Liver (tissue), 9 donors: ENCODE results near the gene TUT4. TPM values are rescaled to one million over a fixed set of nuclear protein-coding genes. Genes with fewer than 3 reads are reported as not detected.

ENCODE experiments used
- DNase-seq: peaks from one replicate; pipeline ENCODE4 v3.0.0-alpha.2; 2017; ENCODE audit warnings: low spot score
- H3K27ac ChIP-seq, 2 donors: one replicate each; pipeline ENCODE4 v1.7.0; 2013; ENCODE audit warnings: inconsistent platforms in 2 of 2, low read length in 2 of 2, control low read depth in 1 of 2, low read depth in 1 of 2, mild to moderate bottlenecking in 1 of 2
- H3K27me3 ChIP-seq, 4 donors: one replicate each; pipeline versions ENCODE4 v1.6.1 to v1.7.0; 2013; ENCODE audit warnings: low read length in 3 of 4, inconsistent platforms in 1 of 4, mild to moderate bottlenecking in 1 of 4, moderate library complexity in 1 of 4; ENCODE audit not compliant: control insufficient read depth in 4 of 4, insufficient read depth in 4 of 4
- H3K36me3 ChIP-seq, 4 donors: one replicate each; pipeline versions ENCODE4 v1.6.1 to v1.7.0; 2013; ENCODE audit warnings: low read length in 3 of 4, mild to moderate bottlenecking in 3 of 4, low read depth in 1 of 4, moderate library complexity in 1 of 4; ENCODE audit not compliant: control insufficient read depth in 4 of 4, insufficient read depth in 3 of 4
- H3K4me1 ChIP-seq, 4 donors: one replicate each; pipeline versions ENCODE4 v1.6.1 to v1.7.0; 2013; ENCODE audit warnings: low read length in 3 of 4, mild to moderate bottlenecking in 3 of 4, moderate library complexity in 1 of 4; ENCODE audit not compliant: control insufficient read depth in 4 of 4, insufficient read depth in 4 of 4
- H3K4me3 ChIP-seq, 3 donors: one replicate each; pipeline versions ENCODE4 v1.6.1 to v1.7.0; 2013; ENCODE audit warnings: low read length in 3 of 3, control low read depth in 1 of 3, low read depth in 1 of 3, mild to moderate bottlenecking in 1 of 3
- H3K9ac ChIP-seq, 2 donors: one replicate each; pipeline ENCODE4 v1.7.0; 2013; ENCODE audit warnings: low read length in 2 of 2, mild to moderate bottlenecking in 2 of 2, moderate library complexity in 2 of 2, control low read depth in 1 of 2, low read depth in 1 of 2
- H3K9me3 ChIP-seq, 4 donors: one replicate each; pipeline versions ENCODE4 v1.6.1 to v1.7.0; 2013; ENCODE audit warnings: low read length in 3 of 4; ENCODE audit not compliant: control insufficient read depth in 4 of 4
- ATF3 ChIP-seq: IDR thresholded peaks from 2 replicates; pipeline ENCODE4 v1.6.1; 2016; ENCODE audit warnings: antibody characterized with exemption
- CTCF ChIP-seq: fragments of 150-350 bp; IDR thresholded peaks from 2 replicates; pipeline ENCODE4 v1.5.1; 2017; ENCODE audit warnings: improper control_type of control experiment, low read depth, low read length; ENCODE audit not compliant: missing input control
- EGR1 ChIP-seq, 2 donors: IDR thresholded peaks; 2 replicates each; pipeline ENCODE4 v1.6.1; 2016 to 2018; ENCODE audit warnings: antibody characterized with exemption in 2 of 2, low read depth in 2 of 2
- FOXA1 ChIP-seq: IDR thresholded peaks from 2 replicates; pipeline ENCODE4 v1.6.1; 2016; ENCODE audit warnings: antibody characterized with exemption
- FOXA2 ChIP-seq: IDR thresholded peaks from 2 replicates; pipeline ENCODE4 v1.6.1; 2016; ENCODE audit warnings: antibody characterized with exemption
- GABPA ChIP-seq, 2 donors: IDR thresholded peaks in 1 of 2; conservative IDR thresholded peaks in 1 of 2; 2 replicates each; pipeline ENCODE4 v1.6.1; 2016; ENCODE audit warnings: antibody characterized with exemption in 2 of 2, mild to moderate bottlenecking in 1 of 2, moderate library complexity in 1 of 2
- HNF4A ChIP-seq, 2 donors: conservative IDR thresholded peaks; 2 replicates each; pipeline ENCODE4 v1.6.1; 2016; ENCODE audit warnings: antibody characterized with exemption in 2 of 2, mild to moderate bottlenecking in 2 of 2
- HNF4G ChIP-seq: IDR thresholded peaks from 2 replicates; pipeline ENCODE4 v1.6.1; 2016; ENCODE audit warnings: antibody characterized with exemption
- MAX ChIP-seq: IDR thresholded peaks from 2 replicates; pipeline ENCODE4 v1.6.1; 2016; ENCODE audit warnings: antibody characterized with exemption
- RAD21 ChIP-seq, 2 donors: IDR thresholded peaks; 2 replicates each; pipeline ENCODE4 v1.6.1; 2016; ENCODE audit warnings: antibody characterized with exemption in 2 of 2, mild to moderate bottlenecking in 2 of 2
- RXRA ChIP-seq, 2 donors: IDR thresholded peaks; 2 replicates each; pipeline ENCODE4 v1.6.1; 2017 to 2018; ENCODE audit warnings: antibody characterized with exemption in 2 of 2, mild to moderate bottlenecking in 1 of 2
- SP1 ChIP-seq: IDR thresholded peaks from 2 replicates; pipeline ENCODE4 v1.6.1; 2018; ENCODE audit warnings: antibody characterized with exemption, mild to moderate bottlenecking
- TAF1 ChIP-seq: conservative IDR thresholded peaks from 2 replicates; pipeline ENCODE4 v1.6.1; 2016; ENCODE audit warnings: antibody characterized with exemption, mild to moderate bottlenecking
- ZBTB33 ChIP-seq: IDR thresholded peaks from 2 replicates; pipeline ENCODE4 v1.6.1; 2016; ENCODE audit warnings: antibody characterized with exemption
- WGBS: extraction: QIAGEN DNeasy Blood & Tissue Kit; methylation state at CpG from one replicate; pipeline ENCODE4 v1.1.7; 2013; 5-methylcytosine and 5-hydroxymethylcytosine counted together
- polyA plus RNA-seq, 2 donors: library from polyadenylated mRNA; stranded (reverse) in 1 of 2; unstranded in 1 of 2; fragments of 200-250 nt in 1 of 2; fragments of >200 nt in 1 of 2; fragmentation: Nextera tagmentation in 1 of 2; extraction: Ambion mirVana in 1 of 2; gene quantifications; one replicate each; pipeline versions ENCODE4 v1.2.1 to v1.2.3, GENCODE V29; 2013 to 2015
- total RNA-seq, 2 donors: library from RNA; depleted of rRNA; stranded (reverse); fragments of >200 nt; gene quantifications; one replicate each; pipeline ENCODE4 v1.2.3, GENCODE V29; 2014
- donor health status: healthy.
- donor health status: healthy.
- donor health status: healthy.
- donor health status: healthy.
- donor health status: healthy.

The TUT4 gene
- total and polyA plus RNA-seq, 4 donors: 12.2 to 28.0 (median 24.0) TPM

GRCh38 chr1:52427152-52427551 lies 125.7 kb downstream of the TUT4 start:
- no peak for TF ChIP-seq RAD21 (IDR thresholded peaks at IDR 0.05)
- TF ChIP-seq GABPA (IDR thresholded peaks at IDR 0.05 in 1 of 2, conservative IDR thresholded peaks at IDR 0.05 in 1 of 2): no peak
- no peak for TF ChIP-seq EGR1 (IDR thresholded peaks at IDR 0.05; ENCODE audit: low read depth in 2 of 2)
- no peak for TF ChIP-seq CTCF
- TF ChIP-seq FOXA1: no peak
- TF ChIP-seq HNF4G: no peak
- no peak for TF ChIP-seq MAX
- TF ChIP-seq SP1: no peak
- TF ChIP-seq ATF3: no peak
- TF ChIP-seq FOXA2: no peak
- TF ChIP-seq TAF1: no peak
- no peak for TF ChIP-seq HNF4A (conservative IDR thresholded peaks at IDR 0.05)
- no peak for TF ChIP-seq RXRA (IDR thresholded peaks at IDR 0.05)
- no peak for TF ChIP-seq ZBTB33
- no peaks in the 10 kb centered on the region for H3K9me3 ChIP-seq
- no peaks in the 10 kb centered on the region for H3K4me1 ChIP-seq
- WGBS: 95% methylated on average over 1 of the region's 1 CpG
- no peak overlapping the region for H3K4me3 ChIP-seq
- DNase-seq: no peak
- H3K27ac ChIP-seq: no peak overlapping the region
- no peak overlapping the region for H3K9ac ChIP-seq
- no peaks in the 10 kb centered on the region for H3K27me3 ChIP-seq
- H3K36me3 ChIP-seq: peaks cover 6 to 34% (median 19%) of the 10 kb centered on the region in 4 donors

- TF ChIP-seq MAX (no peak), TAF1 (no peak), ZBTB33 (no peak), RXRA (IDR thresholded peaks at IDR 0.05) (no peak)
- Histone ChIP-seq H3K27ac (no peak overlapping the region), H3K27me3 (no peaks in the 10 kb centered on the region), H3K9me3 (no peaks in the 10 kb centered on the region), H3K4me3 (no peak overlapping the region), H3K9ac (no peak overlapping the region), H3K36me3 (peaks cover 6 to 34% (median 23%) of the 10 kb centered on the region in 4 donors), H3K4me1 (no peaks in the 10 kb centered on the region)
- no peak for DNase-seq
- 94% methylated on average over 3 of the region's 3 CpGs for WGBS
Observed at GRCh38 chr1:52426371-52426770, 126.5 kb downstream of the TUT4 start.
